NCI-H187 treated with DMSO at 0.1 percent for 48 hours (cell line): ENCODE measurements around the gene WDR62.
"Not testable (repeated sequence)": the region's sequence is repeated elsewhere in the genome, so short reads cannot be mapped to it uniquely, and the experiment has no call there.

Source experiments
- DNase-seq: peaks from one replicate; lab custom pipeline; 2025; lab: John Stamatoyannopoulos, UW

The WDR62 gene

GRCh38 chr19:36040495-36040894, 14.2 kb upstream of the WDR62 start:
- DNase-seq = no peak

- not testable (repeated sequence) for DNase-seq
Measured at GRCh38 chr19:36041092-36041491, 13.6 kb upstream of the WDR62 start.

GRCh38 chr19:36041831-36042230, 12.9 kb upstream of the WDR62 start:
- no peak for DNase-seq

- no peak for DNase-seq
Measured at GRCh38 chr19:36043952-36044351, 10.7 kb upstream of the WDR62 start.

- no peak for DNase-seq
Measured at GRCh38 chr19:36046443-36047050, 8.2 kb upstream of the WDR62 start.

- DNase-seq = no peak
Measured at GRCh38 chr19:36047835-36048234, 6.9 kb upstream of the WDR62 start.

- peak; percentile 14 for DNase-seq
Measured at GRCh38 chr19:36049080-36049698, 5.5 kb upstream of the WDR62 start.

- DNase-seq = no peak
Measured at GRCh38 chr19:36051236-36051635, 3.5 kb upstream of the WDR62 start.

GRCh38 chr19:36051637-36052036, 3.1 kb upstream of the WDR62 start:
- DNase-seq = no peak

- DNase-seq = peak; percentile 98
Measured at GRCh38 chr19:36054119-36054732, 471 bp upstream of the WDR62 start, which contains the start of gene THAP8. THAP8 (minus strand) TSS chr19:36054285; CDS start chr19:36054217, 68 bp downstream.

- no peak for DNase-seq
Measured at GRCh38 chr19:36058481-36059179, 3.9 kb downstream of the WDR62 start.

- DNase-seq = no peak
Measured at GRCh38 chr19:36059180-36059910, 4.6 kb downstream of the WDR62 start.

- no peak for DNase-seq
Measured at GRCh38 chr19:36060430-36060829, 5.7 kb downstream of the WDR62 start.

- no peak for DNase-seq
Measured at GRCh38 chr19:36061367-36061766, 6.7 kb downstream of the WDR62 start.

GRCh38 chr19:36064826-36065225, 10.1 kb downstream of the WDR62 start:
- no peak for DNase-seq

GRCh38 chr19:36067681-36068080, 13.0 kb downstream of the WDR62 start:
- no peak for DNase-seq

GRCh38 chr19:36068810-36069499, 14.3 kb downstream of the WDR62 start:
- DNase-seq = not testable (repeated sequence)

GRCh38 chr19:36072081-36072480, 17.4 kb downstream of the WDR62 start:
- no peak for DNase-seq

GRCh38 chr19:36073121-36073876, 18.6 kb downstream of the WDR62 start:
- no peak for DNase-seq

GRCh38 chr19:36079389-36079945, 24.8 kb downstream of the WDR62 start:
- DNase-seq = no peak
